ENCODE results near the gene PLGRKT. TPM values are rescaled to one million over a fixed set of nuclear protein-coding genes. Genes with fewer than 3 reads are reported as not detected.
"Not testable (repeated sequence)": the region's sequence is repeated elsewhere in the genome, so short reads cannot be mapped to it uniquely, and the experiment has no call there.

Gene PLGRKT
- total and polyA plus RNA-seq, 2 experiments from 2014 or later, result 13.1 to 31.5 TPM

GRCh38 chr9:5336688-5337087, 101.0 kb downstream of the PLGRKT start:
- no peak for DNase-seq (ENCODE audit: low spot score)
- H2AFZ ChIP-seq, result no peak overlapping the region
- no peaks in the 10 kb centered on the region for H4K20me1 ChIP-seq (replicated peaks; ENCODE audit: insufficient read depth)
- no peaks in the 10 kb centered on the region; the same call in 2 of the 3 replicates for H3K36me3 Mint-ChIP-seq (ENCODE audit: low read depth)
- no peak overlapping the region for H3K4me3 Mint-ChIP-seq
- H3K27me3 Mint-ChIP-seq (ENCODE audit: insufficient read depth, low read depth, poor library complexity), result no peaks in the 10 kb centered on the region
- H3K79me2 ChIP-seq (replicated peaks; ENCODE audit: insufficient read depth), result no peaks in the 10 kb centered on the region
- H3K4me1 Mint-ChIP-seq, result peaks cover 3% of the 10 kb centered on the region; the same call in 1 of the 3 replicates
- H3K4me2 ChIP-seq, result no peak overlapping the region
- H3K9me3 Mint-ChIP-seq, result no peaks in the 10 kb centered on the region
- H3K36me3 ChIP-seq (ENCODE audit: insufficient read depth), result no peaks in the 10 kb centered on the region
- H3K27me3 ChIP-seq (ENCODE audit: insufficient read depth), result no peaks in the 10 kb centered on the region
- no peaks in the 10 kb centered on the region for H3K9me2 ChIP-seq (ENCODE audit: insufficient read depth)
- no peaks in the 10 kb centered on the region for H3K4me1 ChIP-seq (ENCODE audit: insufficient read depth)
- no peak for ATAC-seq
- no peak overlapping the region for H3K27ac ChIP-seq (ENCODE audit: low read depth)
- no peak for TF ChIP-seq EZH2phosphoT487 (IDR thresholded peaks at IDR 0.05; ENCODE audit: unreplicated experiment)
- no peak for TF ChIP-seq CREB1 (CRISPR knock-in tag; IDR thresholded peaks at IDR 0.05; ENCODE audit: low read depth)
- no peak overlapping the region for H3K4me3 ChIP-seq
- H3K27ac Mint-ChIP-seq, result no peak overlapping the region
- no peaks in the 10 kb centered on the region for H3F3A ChIP-seq (replicated peaks; ENCODE audit: low read depth)

GRCh38 chr9:5331276-5331675, 106.4 kb downstream of the PLGRKT start:
- not testable (repeated sequence) for H3K36me3 ChIP-seq (ENCODE audit: insufficient read depth); H2AFZ ChIP-seq; H3K4me3 ChIP-seq; H3K4me3 Mint-ChIP-seq; ATAC-seq; H3K27me3 Mint-ChIP-seq (ENCODE audit: insufficient read depth, low read depth, poor library complexity); DNase-seq (ENCODE audit: low spot score); H3K27ac ChIP-seq (ENCODE audit: low read depth); H3K79me2 ChIP-seq (replicated peaks; ENCODE audit: insufficient read depth); H3K4me2 ChIP-seq; H3K27me3 ChIP-seq (ENCODE audit: insufficient read depth); H3F3A ChIP-seq (replicated peaks; ENCODE audit: low read depth); H3K27ac Mint-ChIP-seq; H3K9me2 ChIP-seq (ENCODE audit: insufficient read depth); H4K20me1 ChIP-seq (replicated peaks; ENCODE audit: insufficient read depth)
- Mint-ChIP-seq H3K4me1 (peaks cover 15% of the 10 kb centered on the region), H3K9me3 (peaks cover 14% of the 10 kb centered on the region), H3K36me3 (ENCODE audit: low read depth) (peaks cover 14% of the 10 kb centered on the region; the same call in 2 of the 3 replicates)
- H3K4me1 ChIP-seq (ENCODE audit: insufficient read depth), result peaks cover 14% of the 10 kb centered on the region

GRCh38 chr9:5326893-5327548, 110.7 kb downstream of the PLGRKT start:
- Histone ChIP-seq H3K4me1 (ENCODE audit: insufficient read depth) (peaks cover 16% of the 10 kb centered on the region), H2AFZ (peak overlapping the region; percentile 94), H3K79me2 (replicated peaks; ENCODE audit: insufficient read depth) (no peaks in the 10 kb centered on the region), H3K9me2 (ENCODE audit: insufficient read depth) (no peaks in the 10 kb centered on the region), H4K20me1 (replicated peaks; ENCODE audit: insufficient read depth) (no peaks in the 10 kb centered on the region), H3K4me3 (peak overlapping the region; percentile 48), H3F3A (replicated peaks; ENCODE audit: low read depth) (no peaks in the 10 kb centered on the region), H3K36me3 (ENCODE audit: insufficient read depth) (no peaks in the 10 kb centered on the region), H3K27me3 (ENCODE audit: insufficient read depth) (no peaks in the 10 kb centered on the region), H3K4me2 (peak overlapping the region; percentile 69), H3K27ac (ENCODE audit: low read depth) (peak overlapping the region; percentile 84; the same call in 1 of the 2 replicates)
- H3K27me3 Mint-ChIP-seq (ENCODE audit: insufficient read depth, low read depth, poor library complexity), result peaks cover 4% of the 10 kb centered on the region
- H3K9me3 Mint-ChIP-seq, result peaks cover 14% of the 10 kb centered on the region
- ATAC-seq (peak; percentile 95), DNase-seq (ENCODE audit: low spot score) (peak; percentile 90)
- peaks cover 18% of the 10 kb centered on the region for H3K4me1 Mint-ChIP-seq
- H3K36me3 Mint-ChIP-seq (ENCODE audit: low read depth), result peaks cover 14% of the 10 kb centered on the region; the same call in 2 of the 3 replicates
- H3K27ac Mint-ChIP-seq, result no peak overlapping the region; the same call in 1 of the 2 replicates
- H3K4me3 Mint-ChIP-seq, result peak overlapping the region; percentile 48; the same call in 2 of the 3 replicates
- no peak for TF ChIP-seq CTCF (conservative IDR thresholded peaks at IDR 0.05; ENCODE audit: low read depth in 2 of 2)
- TF ChIP-seq ZNF331 (CRISPR knock-in tag; IDR thresholded peaks at IDR 0.05; ENCODE audit: low read depth), result no peak
- TF ChIP-seq ZNF462 (CRISPR knock-in tag; IDR thresholded peaks at IDR 0.05), result peak; percentile 73
- TF ChIP-seq STAT1 (IDR thresholded peaks at IDR 0.05; ENCODE audit: unreplicated experiment), result no peak
